HEK293T (cell line): ENCODE data around the gene RFTN2.

Experiments
- BHLHE40 ChIP-seq: fragments of 450-650 bp; IDR thresholded peaks from 2 replicates; pipeline ENCODE4 v1.6.1; 2016; ENCODE audit warnings: mild to moderate bottlenecking, moderate library complexity, borderline replicate concordance
- TARDBP ChIP-seq: fragments of 450-650 bp; IDR thresholded peaks from 2 replicates; pipeline ENCODE4 v1.6.1; 2016
- ZNF384 ChIP-seq: fragments of 450-650 bp; IDR thresholded peaks from 2 replicates; pipeline ENCODE4 v1.6.1; 2016

GRCh38 chr2:197713271-197713670, 37.9 kb upstream of the RFTN2 start:
- TF ChIP-seq ZNF384: no peak
- no peak for TF ChIP-seq BHLHE40
- no peak for TF ChIP-seq TARDBP
